Cerebellar nuclear complex (tissue), 1 donor: ENCODE measurements around the gene HECTD4.

Experiments
- DNase-seq, 2 experiments: peaks; one replicate each; lab custom pipeline; 2025; lab: John Stamatoyannopoulos, UW

Gene HECTD4

DNA sequence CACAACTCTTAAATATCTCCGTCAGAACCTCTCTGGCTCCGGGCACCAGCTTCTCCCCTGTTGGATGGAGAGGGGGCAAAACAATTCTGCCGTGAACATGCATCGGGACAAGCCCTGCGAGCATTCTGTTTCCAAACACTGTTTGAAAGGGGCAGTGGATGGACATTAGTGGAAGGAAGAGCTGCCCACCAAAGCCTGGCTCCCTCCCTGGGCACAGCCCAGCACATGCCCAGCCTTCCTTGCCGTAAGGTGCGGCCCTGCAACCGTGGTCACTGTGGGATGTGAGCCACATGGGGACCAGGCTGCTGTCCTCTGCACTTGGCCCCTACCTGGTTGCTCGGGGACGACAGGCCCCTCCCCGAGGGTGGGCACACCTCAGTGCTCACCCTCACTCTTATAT is 202.9 kb downstream of the HECTD4 start:
- no peak for DNase-seq

DNA sequence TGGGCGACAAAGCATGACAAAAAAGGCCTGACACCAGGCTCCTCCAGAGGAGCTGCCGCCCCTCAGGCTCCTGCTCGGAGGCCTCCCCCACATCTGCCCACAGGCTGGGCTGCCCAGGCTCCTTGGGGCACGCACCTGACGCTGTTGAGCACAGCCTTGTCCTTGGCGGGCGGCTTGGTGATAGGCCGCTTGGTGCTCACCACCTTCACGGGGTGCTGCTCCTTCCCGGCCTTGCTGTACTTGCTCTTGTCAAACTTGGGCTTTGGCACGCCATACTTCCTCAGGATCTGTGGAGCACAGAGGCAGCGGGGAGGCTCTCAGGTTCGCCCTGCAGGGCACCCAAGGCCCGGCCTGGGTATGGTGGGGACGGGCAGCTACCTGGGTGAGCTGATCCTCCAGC is 203.4 kb downstream of the HECTD4 start:
- no peak for DNase-seq

DNA sequence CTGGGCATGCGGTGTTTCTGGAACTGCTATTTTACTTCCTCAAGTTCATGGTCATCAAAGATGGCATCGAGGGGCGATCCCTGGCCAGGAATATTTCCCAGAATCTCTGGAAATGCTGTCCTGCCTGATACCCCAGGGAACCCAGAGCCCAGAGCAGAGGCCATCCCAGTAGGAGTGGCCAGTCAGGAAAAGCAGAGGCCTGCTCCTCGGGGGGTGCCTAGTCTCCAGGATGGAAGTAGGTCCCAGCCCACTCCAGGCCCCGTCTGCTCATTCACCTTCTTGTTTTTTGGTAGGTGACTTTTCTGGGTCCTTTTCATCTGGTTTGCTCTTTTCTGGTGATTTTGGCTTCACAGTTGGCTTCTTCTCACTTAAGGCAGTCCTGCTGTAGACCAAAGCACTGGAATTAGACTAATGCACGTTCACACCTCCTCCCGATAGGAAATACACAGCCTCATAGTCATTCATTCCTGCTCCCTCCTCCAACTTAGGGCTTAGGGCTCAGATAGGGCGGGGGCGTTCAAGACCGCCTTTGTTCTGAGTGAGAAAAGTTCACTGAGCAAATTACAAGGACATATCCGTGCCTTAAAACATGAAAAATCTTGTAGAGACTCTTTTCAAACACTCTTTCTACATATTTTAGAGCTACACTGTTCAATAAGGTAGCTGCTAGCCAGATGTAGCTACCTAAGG is 205.8 kb downstream of the HECTD4 start:
- DNase-seq = no peak

- DNase-seq = no peak
These were observed 206.7 kb downstream of the HECTD4 start for GRCh38 chr12:112175361-112176155.

GRCh38 chr12:112172556-112173324 is 209.5 kb downstream of the HECTD4 start:
- DNase-seq = no peak

DNA sequence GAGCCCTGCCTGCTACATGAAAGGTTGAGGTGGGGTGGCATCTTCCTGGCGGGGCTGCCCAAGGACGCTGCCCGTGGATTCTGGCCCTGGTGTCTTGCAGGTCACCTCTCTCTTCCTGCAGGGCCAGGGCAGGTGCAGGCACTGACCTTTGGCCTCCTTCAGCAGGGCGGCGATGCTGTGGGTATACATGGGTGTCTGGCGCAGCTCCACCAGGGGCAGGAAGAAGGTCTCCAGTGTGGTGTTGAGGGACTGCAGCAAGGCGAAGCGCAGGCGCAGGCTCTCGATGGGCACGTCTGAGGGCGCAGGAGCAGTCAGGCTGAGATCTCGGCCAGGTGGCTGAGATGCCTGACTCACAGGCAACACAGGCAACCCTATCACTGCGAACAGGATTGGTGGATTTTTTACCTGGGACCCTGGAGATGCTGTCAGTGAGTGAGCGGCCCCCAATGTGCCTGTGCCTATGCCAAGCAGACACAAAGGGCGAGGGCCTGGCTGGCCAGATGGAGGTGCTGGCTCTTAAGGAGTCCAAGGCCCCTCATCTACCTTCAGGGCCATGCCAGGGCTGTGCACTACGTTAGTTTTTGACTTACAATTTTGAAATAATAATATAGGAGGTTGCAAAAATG is 211.1 kb downstream of the HECTD4 start:
- no peak for DNase-seq

DNA sequence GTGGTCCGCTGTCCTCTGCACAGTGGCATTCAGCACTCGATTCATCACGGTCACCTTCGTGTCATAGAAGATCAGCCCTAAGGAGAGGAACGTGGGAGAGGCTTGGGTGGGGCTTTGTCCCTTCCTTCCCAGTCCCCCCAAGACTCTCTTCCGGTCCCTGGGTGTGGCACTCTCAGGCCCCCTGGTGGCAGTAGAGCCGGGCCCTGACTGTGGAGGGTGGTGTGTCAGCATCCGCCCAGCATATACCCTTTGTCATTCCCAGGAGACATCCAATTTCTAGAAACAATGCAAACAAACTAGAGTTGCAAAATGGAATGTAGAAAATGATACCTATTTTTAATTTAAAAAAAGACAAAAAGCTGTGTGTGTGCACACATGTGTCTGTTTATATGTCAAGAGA is 211.9 kb downstream of the HECTD4 start:
- DNase-seq = no peak

DNA sequence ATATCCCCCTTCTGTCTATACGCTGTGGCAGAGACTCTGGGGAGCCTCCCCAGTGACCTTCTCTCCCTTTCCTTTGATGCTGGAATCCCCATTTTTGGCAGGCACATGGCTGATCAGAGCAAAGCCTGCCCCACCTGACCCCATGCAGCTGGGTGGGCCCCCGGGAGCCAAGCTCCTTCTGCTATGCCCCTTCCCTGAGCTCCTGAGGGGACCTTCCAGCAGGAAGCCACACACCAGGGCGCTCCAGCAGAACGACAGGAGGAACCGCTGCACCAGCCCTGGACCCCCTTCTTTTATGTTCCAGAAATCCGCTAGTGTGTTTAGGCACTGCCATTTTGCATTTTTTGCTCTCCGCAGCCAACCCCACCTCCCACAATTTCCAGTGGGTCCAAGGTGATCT is 212.3 kb downstream of the HECTD4 start:
- DNase-seq = no peak

DNA sequence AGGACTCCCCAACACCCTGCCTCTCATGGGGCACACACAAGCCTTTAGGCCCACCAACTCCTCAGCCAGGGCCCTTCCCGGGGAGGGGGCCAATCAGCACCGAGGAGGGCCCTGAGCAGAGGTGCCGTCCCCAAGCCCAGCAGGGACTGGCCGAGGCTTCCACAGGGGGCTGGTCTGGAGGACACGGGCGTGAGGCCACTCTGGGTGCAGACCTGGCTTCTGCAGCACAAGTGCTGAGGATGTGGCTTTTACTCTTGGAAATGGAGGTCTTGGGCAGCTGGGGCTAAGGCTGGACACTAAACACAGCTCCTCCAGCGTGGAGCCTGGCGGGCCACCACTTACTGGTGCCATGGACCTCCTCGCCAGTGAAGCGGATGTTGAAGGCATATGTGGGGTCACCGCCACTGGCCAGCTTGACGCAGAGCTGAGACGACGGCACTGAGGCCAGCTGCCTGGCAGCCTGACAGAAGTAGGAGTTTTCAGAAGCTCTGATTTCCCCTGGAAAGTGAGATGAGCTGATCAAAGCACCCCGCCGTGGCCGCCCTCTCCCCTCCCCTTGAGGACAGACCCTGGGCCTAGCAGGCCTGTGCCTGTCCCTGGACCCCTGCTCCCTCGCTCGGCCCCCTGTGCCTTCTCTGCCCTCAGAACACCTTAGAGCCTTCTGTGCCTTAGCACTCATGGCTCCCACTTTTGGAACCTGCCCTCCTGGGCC is 212.9 kb downstream of the HECTD4 start:
- DNase-seq = no peak

DNA sequence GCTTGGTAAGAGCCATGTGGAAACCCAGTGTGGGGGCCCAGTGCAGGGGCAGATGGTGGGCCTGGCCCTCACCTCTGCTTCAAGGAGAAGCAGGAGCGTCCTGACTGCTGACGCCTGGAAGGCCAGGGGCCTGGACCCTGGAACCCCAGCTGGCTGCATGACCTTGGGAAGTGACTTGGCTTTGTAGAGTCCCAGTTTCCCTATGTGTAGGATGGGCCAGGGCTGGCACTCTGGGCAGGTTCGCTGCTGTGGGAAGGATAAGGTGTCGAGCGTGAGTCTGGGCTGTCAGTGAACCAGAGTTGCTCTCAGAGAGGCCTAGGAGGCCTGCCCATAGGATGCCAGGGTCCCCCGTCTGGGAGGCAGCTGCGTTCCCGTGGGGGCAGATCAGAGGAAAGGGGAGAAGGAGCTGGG is 213.7 kb downstream of the HECTD4 start:
- DNase-seq = no peak

DNA sequence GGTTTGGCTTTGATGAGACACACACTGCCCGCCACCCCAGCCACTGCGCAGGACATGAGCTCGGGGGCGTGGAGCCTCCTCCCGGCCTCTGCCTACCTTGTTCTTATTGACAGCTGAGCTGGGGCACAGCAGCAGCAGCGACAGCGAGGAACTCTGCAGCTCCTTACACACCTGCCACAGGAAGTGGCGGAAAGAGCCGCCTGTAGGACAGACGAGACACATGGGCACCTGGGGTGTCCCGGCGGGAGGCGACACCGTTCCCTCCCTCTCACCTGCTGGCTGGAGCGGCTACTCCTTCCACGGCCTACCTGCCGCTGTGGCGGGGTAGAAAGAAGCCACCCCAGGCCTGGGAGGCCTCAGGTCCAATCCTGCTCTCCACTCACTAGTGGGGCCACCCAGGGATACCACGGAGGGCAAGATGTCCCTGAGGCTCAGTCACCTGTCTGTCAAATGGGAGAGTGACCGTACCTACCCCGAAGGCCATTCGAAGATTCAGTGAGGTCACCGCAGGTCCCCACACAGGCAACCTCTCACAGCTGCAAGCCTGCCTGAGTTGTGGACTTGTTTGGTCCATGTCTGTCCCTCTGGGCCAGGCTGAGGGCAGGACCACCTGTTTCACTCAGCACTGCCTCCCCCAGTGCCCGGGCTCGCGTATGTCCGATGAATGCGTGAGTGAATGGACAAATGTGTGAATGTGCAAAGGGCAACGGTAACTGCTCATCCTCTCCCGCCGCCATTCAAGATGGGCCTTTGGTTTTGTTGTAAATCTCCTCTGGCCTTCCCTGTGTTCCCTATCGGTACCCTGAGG is 214.3 kb downstream of the HECTD4 start:
- DNase-seq = no peak

- no peak for DNase-seq
These were observed 215.2 kb downstream of the HECTD4 start for GRCh38 chr12:112167031-112167461.

DNA sequence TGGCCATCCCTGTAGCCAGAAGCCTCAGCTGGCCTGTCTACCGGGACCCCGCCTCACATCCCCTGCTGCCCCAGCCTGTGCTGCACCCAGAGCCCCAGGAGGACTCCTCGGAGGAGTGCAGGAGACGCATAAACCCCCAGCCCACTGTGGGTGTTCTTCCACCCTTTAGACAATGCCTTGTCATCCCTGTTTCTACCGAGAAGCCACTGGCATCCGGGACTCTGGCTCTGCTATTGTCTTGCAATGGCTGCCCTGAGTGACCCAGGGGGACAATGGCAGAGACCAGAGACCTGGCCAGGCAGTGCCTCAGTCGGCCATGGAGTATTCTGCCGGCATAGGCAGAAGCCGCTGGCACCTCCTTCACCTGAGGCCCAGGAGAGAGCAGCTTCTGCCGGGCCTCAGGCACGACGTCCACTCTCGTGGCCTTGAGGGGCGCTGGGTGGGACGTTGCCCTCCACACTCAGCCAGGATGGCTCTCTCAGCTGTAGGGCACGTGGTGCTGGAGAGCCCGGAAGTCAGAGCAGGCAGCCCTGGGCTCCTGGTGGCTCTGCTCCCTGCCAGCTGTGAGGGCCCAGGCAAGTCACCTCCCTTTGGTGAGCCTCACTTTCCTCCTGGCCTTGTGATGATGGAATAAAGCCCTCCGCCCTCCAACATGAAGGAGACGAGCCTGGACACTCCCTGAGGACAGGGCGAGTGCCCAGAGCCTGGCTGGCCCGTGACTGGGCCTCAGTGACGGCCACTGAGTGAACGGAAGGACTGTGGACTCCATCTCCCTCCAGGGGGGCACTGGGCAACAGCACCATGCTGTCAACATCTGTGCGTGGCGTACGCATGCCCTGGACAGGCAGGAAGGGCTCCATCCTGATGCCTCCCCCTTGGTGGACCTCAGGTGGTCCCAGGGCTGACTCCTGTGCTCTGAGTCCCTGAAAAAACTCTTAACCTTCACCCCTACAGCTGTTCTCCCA is 215.9 kb downstream of the HECTD4 start:
- no peak for DNase-seq

GRCh38 chr12:112165624-112166023 is 216.6 kb downstream of the HECTD4 start:
- DNase-seq = no peak

- no peak for DNase-seq
These were observed 218.1 kb downstream of the HECTD4 start for GRCh38 chr12:112164011-112164660.

DNA sequence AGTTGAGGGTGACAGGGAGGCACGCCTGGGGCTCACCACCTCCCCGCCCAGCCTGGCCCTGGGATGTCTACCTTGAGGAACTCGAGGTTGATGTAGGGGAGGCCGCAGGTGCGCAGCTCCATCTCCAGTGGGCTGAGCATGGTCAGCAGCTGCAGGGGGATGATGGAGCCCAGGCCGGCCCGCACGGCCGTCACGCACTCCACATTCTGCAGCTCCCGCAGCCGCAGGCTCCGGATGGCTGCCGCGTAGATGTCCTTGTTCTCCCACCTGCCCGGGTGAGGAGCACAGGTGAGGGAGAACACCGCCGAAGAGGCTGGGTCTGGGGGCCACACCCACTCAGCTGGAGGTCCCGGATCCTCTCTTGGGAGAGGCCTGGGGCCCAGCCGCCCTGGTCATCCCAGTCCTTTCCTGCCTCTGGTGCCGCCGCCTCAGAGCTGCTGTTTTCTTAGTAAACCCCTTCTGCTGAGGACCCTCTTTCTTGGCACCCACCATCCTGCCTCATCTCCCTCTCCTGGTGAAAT is 218.7 kb downstream of the HECTD4 start:
- no peak for DNase-seq

DNA sequence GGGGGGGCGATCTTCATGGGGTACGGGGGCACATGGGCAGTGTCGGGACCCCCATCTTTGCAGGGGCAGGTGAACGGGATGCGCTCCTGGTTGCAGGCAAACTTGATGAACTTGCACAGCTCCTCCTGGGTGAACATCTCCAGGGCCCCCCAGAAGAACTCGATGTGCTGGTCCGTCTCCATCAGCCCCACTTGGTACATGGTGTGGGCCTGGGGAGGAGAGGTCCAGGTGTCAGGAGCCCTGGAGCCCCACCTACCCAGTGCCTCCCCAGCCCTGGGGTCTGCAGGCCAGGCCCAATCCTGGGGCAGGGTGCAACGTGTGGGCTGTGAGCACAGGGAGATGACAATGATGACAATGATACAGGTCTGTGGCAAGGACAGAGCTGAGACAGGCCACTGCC is 219.2 kb downstream of the HECTD4 start:
- DNase-seq = no peak

- DNase-seq = no peak
These were observed 219.9 kb downstream of the HECTD4 start for GRCh38 chr12:112162241-112162790.

- DNase-seq = no peak
These were observed 220.5 kb downstream of the HECTD4 start for GRCh38 chr12:112161711-112162110.
